IPS-18c (cell line): Measurements from ENCODE around the gene HK3.

Experiments used
- H3K4me3 ChIP-seq: 2 replicates; pipeline ENCODE4 v1.7.0; 2013; ENCODE audit warnings: low read depth, mild to moderate bottlenecking, low read length, moderate library complexity; ENCODE audit not compliant: insufficient read depth
- H3K9me3 ChIP-seq: one replicate; pipeline ENCODE4 v1.6.1; 2013; ENCODE audit warnings: mild to moderate bottlenecking, low read length, moderate library complexity; ENCODE audit not compliant: control insufficient read depth, insufficient read depth

The HK3 gene

GRCh38 chr5:176906796-176907195, 7.7 kb upstream of the HK3 start:
- Histone ChIP-seq H3K9me3 (no peaks in the 10 kb centered on the region), H3K4me3 (no peak overlapping the region)

- H3K9me3 ChIP-seq = no peaks in the 10 kb centered on the region
- no peak overlapping the region for H3K4me3 ChIP-seq
Observed at GRCh38 chr5:176906126-176906525, 7.0 kb upstream of the HK3 start.

DNA sequence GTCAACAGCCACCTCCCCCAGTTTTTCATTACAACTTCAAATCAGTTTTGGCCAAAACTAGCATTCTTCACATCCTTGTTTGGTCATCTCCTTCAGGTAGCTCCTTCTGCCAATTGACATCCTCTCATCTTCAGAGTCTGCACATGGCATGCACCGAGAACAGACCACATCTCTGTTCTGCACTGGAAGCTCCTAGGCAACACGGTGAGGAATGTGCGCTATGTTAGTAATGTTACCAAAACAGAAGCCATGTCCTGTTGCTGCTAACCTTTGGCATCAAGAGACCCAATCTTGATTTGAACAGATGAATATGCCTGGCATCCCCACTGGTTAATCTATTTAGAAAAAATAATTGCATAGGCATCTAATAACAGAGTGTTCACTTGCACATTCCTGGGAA, 5.1 kb upstream of the HK3 start:
- Histone ChIP-seq H3K9me3 (no peaks in the 10 kb centered on the region), H3K4me3 (no peak overlapping the region)

DNA sequence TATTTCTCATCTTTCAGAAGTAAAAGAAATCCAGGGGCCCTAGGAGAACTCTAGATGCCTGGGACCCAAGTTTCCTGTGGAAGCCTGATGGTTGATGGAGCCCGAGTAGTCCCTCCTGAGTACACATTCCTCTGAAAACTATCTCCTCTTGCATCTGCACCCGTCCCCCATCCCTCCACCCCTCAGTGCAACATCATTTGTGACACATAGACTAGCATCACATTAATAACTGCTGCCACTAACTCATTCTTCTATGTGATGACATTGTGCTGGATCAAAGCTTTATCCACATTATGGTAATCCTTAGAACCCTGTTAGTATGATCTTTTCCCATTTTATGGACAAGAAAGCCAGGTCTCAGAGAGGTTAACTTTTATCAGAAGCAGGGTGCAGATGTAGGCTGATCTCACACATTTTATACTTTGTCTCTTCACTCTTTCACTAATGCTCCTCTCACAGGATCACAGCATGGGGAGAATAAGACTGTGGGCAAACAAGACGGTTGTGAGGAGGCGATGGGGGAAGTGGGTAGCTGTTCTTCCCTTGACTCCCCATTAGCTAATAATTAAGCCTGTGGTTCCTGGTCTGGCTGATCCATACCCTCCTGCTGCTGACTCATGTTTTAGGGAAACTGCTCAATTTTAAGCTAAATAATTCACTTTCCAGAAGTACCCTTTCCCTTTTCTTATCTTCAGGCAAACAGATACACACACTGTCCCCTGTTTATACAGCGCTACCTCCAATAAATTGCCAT, 3.9 kb upstream of the HK3 start:
- Histone ChIP-seq H3K9me3 (no peaks in the 10 kb centered on the region), H3K4me3 (no peak overlapping the region)

GRCh38 chr5:176902102-176902814, 3.1 kb upstream of the HK3 start:
- Histone ChIP-seq H3K4me3 (no peak overlapping the region), H3K9me3 (no peaks in the 10 kb centered on the region)

- H3K9me3 ChIP-seq = no peaks in the 10 kb centered on the region
- no peak overlapping the region for H3K4me3 ChIP-seq
Observed at GRCh38 chr5:176901260-176902101, 2.3 kb upstream of the HK3 start.

DNA sequence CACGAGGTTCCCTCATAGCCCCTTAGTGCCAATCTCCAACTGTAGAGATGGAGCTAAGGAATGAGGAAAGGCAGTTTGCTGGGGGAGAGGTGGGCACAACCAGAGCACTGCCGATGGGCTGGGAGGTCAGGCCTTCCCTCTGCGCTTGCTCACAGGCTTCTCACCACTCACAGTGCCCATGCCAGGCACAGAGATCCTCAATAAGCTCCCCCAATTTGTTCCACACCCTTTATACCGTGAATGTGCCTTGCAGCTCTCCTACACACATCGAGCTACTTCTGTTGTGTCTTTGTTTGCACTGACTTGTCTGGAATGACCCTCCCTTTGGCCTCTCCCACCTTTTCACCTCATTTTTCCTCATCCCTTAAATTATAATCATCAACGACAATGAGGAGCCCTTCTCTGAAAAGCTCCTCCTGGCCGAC, 1.6 kb upstream of the HK3 start:
- Histone ChIP-seq H3K9me3 (no peaks in the 10 kb centered on the region), H3K4me3 (no peak overlapping the region)

- Histone ChIP-seq H3K9me3 (no peaks in the 10 kb centered on the region), H3K4me3 (no peak overlapping the region)
Observed at GRCh38 chr5:176899946-176900779, 1.0 kb upstream of the HK3 start.

DNA sequence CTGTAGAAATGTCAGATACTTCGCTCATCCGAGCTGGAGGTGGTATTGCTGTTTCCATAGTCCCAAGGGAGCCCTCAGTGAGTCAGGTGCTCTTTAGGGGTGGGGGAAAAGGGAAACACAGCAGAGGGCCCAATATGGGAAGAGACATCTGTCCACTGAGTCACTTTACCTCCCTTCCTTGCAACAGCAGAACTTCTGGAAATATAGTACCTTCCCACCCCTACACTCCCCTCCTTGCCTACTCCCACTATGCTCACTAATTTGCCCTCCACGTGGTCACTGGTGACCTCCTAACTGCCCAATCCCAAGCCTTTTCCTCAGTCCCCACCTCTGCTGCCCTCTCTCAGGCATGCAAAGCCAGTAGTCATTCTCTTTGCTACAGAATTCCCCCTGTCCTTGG, 1.9 kb downstream of the HK3 start:
- Histone ChIP-seq H3K9me3 (no peaks in the 10 kb centered on the region), H3K4me3 (no peak overlapping the region)

DNA sequence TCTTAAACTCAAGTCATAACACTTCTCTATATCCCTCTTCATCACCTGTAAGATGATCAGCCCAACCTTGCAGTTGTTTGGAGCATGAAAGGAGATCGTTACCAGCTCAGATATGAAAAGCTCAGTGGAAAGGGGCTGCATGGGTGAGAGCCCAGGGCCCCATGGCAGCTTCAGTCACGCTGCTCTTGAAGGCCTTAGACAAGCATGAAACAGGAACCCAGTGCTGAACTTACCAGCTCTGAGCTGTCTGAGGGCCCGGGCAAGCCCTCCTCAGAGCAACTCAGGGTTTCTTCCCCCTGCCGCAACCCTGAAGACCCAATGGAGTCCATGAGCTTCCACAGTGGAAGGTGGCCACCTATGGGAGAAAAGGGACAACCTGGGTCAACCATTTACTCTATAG, 3.3 kb downstream of the HK3 start:
- no peaks in the 10 kb centered on the region for H3K9me3 ChIP-seq
- H3K4me3 ChIP-seq = no peak overlapping the region

DNA sequence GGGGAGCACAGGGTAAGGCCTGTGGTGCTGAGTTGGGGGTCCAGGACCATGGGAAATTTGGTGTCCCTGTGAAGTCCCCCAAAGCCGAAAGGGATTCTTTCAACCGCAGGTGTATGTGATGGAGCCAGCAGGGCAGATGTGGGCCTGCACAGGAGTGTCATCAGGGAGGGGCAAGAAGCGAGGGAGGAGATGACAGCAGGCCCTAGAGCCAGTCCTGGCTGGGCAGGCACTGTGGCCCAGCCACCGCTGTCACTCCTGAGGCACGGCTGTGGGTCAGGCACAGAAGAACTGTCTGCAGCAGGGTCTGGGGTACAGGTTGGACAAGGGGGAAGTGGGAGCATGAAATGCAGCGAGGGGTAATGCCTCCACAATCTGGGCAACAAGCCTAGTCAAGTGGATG, 4.8 kb downstream of the HK3 start:
- no peak overlapping the region for H3K4me3 ChIP-seq
- no peaks in the 10 kb centered on the region for H3K9me3 ChIP-seq

- Histone ChIP-seq H3K4me3 (no peak overlapping the region), H3K9me3 (no peaks in the 10 kb centered on the region)
Observed at GRCh38 chr5:176892663-176893062, 6.5 kb downstream of the HK3 start.

GRCh38 chr5:176891331-176891958, 7.7 kb downstream of the HK3 start:
- H3K9me3 ChIP-seq = no peaks in the 10 kb centered on the region
- no peak overlapping the region for H3K4me3 ChIP-seq

- no peaks in the 10 kb centered on the region for H3K9me3 ChIP-seq
- H3K4me3 ChIP-seq = no peak overlapping the region
Observed at GRCh38 chr5:176890455-176891330, 8.5 kb downstream of the HK3 start.

GRCh38 chr5:176889321-176890280, 9.5 kb downstream of the HK3 start:
- no peak overlapping the region for H3K4me3 ChIP-seq
- H3K9me3 ChIP-seq = no peaks in the 10 kb centered on the region
